ENCODE measurements around the gene ATP8A2.

Gene ATP8A2

DNA sequence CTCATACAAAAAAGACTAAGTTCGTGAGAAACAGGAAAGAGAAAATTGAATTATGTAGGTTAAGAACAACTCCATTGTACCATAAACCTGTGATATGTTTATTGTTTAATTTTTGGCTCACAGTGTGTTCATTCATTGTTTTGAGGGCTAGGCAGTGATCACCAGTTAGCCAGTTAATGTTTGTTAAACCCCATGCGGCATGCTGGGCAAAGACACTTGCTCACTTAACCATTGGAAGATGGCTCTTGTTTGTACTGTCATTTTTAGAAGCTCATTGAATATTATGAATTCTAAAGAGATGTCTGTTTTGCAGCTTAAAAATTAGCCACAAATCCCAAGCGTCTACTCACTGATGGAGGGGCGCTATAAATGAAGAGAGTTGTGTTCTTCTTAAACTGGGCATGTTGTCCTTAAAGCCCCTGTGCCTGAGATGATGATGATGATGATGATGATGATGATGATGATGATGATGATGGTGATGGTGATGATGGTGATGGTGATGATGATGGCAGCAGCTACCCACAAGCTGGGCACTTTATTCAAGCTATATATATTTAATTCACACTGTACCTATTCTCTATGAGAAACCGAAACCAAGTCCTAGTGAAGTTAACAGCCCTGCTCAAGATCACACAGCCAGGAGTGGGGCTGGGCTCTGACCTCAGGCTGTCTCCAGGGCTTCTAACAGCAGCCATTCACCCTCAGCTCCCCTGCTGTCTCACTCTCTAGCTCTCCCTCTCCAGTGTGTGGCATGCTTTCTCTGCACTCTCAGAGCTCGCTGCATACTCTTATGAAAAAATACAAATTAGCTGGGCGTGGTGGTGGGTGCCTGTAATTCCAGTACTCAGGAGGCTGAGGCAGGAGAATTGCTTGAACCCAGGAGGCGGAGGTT lies 510.9 kb downstream of the ATP8A2 start:
- TF ChIP-seq, protein P1, sequence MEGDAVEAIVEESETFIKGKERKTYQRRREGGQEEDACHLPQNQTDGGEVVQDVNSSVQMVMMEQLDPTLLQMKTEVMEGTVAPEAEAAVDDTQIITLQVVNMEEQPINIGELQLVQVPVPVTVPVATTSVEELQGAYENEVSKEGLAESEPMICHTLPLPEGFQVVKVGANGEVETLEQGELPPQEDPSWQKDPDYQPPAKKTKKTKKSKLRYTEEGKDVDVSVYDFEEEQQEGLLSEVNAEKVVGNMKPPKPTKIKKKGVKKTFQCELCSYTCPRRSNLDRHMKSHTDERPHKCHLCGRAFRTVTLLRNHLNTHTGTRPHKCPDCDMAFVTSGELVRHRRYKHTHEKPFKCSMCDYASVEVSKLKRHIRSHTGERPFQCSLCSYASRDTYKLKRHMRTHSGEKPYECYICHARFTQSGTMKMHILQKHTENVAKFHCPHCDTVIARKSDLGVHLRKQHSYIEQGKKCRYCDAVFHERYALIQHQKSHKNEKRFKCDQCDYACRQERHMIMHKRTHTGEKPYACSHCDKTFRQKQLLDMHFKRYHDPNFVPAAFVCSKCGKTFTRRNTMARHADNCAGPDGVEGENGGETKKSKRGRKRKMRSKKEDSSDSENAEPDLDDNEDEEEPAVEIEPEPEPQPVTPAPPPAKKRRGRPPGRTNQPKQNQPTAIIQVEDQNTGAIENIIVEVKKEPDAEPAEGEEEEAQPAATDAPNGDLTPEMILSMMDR (IDR thresholded peaks at IDR 0.05; ENCODE audit: low read depth, low read length) = no peak
- H3K4me3 ChIP-seq (ENCODE audit: low read depth, low read length) = no peak overlapping the region

- TF ChIP-seq, protein P1 (IDR thresholded peaks at IDR 0.05; ENCODE audit: low read depth, low read length) = no peak
Observed at GRCh38 chr13:25885418-25885817, 513.6 kb downstream of the ATP8A2 start.

DNA sequence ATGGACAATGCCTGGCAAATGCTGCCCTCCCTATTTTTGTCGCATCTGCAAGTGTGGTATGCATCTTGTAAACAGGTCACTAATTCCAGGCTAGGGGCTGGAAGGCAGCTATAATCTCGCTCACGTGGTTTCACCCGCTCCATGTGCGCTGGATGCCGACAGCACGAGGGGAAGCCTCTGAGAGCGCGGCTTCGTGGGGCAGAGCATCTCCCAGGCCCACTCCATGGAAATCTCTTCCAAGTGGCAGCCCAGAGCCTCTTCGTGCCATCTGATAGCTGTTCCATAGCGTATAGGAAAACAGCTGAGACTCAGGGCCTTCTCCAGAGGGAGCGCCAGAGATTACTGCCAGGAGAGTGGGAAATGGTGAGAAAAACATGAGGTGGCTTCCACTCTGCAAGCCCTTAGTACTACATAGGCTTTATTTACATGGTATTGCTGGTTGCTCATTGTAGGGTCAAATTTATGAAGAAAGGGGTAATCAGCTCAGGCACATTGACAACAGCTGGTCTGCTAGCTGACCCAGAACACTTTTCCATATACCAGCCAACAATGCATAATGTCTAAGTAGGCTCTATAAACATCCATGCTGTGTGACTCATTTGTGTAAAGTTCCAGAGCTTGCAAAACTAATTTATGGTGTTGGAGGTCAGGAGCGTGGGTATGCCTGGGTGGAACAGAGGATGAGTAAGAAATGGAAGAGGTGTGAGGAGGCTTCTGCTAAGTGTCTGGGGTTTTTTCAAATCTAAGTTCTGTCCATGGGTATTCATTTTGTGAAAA lies 514.9 kb downstream of the ATP8A2 start:
- TF ChIP-seq, protein P1 (IDR thresholded peaks at IDR 0.05; ENCODE audit: low read depth, low read length) = no peak

More at GRCh38 chr13:25885418-25885817, 513.6 kb downstream of the ATP8A2 start:
- no peak overlapping the region for H3K4me3 ChIP-seq (ENCODE audit: low read depth, low read length)

GRCh38 chr13:25887962-25888655 lies 516.3 kb downstream of the ATP8A2 start:
- H3K4me3 ChIP-seq (ENCODE audit: low read depth, low read length) = no peak overlapping the region
- TF ChIP-seq, protein P1 (IDR thresholded peaks at IDR 0.05; ENCODE audit: low read depth, low read length) = no peak

More for the DNA sequence above, 514.9 kb downstream of the ATP8A2 start:
- H3K4me3 ChIP-seq (ENCODE audit: low read depth, low read length) = no peak overlapping the region

DNA sequence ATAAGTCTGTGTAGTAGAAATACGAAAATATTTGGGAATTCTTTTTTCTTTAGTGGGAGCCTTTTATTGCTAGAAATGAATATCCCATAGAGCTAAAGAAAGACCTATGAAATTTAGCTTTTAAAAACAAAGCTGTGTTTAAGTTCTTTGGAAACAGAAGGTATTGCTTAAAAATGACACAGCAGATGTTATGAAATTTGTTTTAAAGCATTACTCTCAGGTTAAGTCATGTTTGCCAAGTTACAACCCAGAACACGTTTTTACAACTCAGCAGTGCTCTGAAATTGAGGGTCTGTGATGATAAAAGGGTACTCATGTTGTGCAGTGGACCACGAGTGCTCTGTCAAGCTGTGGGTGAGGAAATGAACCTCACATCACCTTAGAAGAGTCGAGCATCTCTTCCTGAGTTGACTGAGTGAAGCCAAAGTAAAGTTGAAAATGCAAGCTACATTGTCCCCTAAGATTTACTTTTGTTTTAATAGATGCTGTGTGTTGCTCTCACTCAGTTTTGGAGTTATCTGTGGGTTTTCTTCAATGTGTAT lies 519.0 kb downstream of the ATP8A2 start:
- no peak overlapping the region for H3K4me3 ChIP-seq (ENCODE audit: low read depth, low read length)
- TF ChIP-seq, protein P1 (IDR thresholded peaks at IDR 0.05; ENCODE audit: low read depth, low read length) = no peak

GRCh38 chr13:25898991-25899390 lies 527.2 kb downstream of the ATP8A2 start:
- TF ChIP-seq, protein P1 (IDR thresholded peaks at IDR 0.05; ENCODE audit: low read depth, low read length) = no peak
- H3K4me3 ChIP-seq (ENCODE audit: low read depth, low read length) = no peak overlapping the region

Measured in WI38 (cell line).